K562 (cell line): Measurements from ENCODE around the gene GARIN1A. TPM values are rescaled to one million over a fixed set of nuclear protein-coding genes. Genes with fewer than 3 reads are reported as not detected.

ENCODE experiments used
- ATAC-seq: fragments of 200-7000 bp; cut with Tn5 transposase; 3 replicates; pipeline ENCODE4 v1.9.1; 2020; ENCODE audit warnings: moderate library complexity
- BruUV-seq: library from RNA; stranded (reverse); fragments of 400-500 nt; replicated peaks from 2 replicates; lab custom pipeline; 2021; lab: Mats Ljungman, UMichigan
- CTCF ChIA-PET: fragments of 300-600 bp; formaldehyde crosslinking; extraction: SDS; loops from one replicate; lab custom pipeline; 2021; ENCODE audit warnings: low intra/inter-chr PET ratio; lab: Yijun Ruan, JAX
- POLR2A ChIA-PET: fragments of 300-600, 350-650 bp; sonication (Branson Sonifier 250); formaldehyde crosslinking; extraction: SDS; loops from one replicate; lab custom pipeline; 2021; ENCODE audit warnings: antibody characterized with exemption, inconsistent platforms; lab: Yijun Ruan, JAX
- DNase-seq, 4 experiments: peaks; one replicate each; pipeline versions ENCODE4 v3.0.0 to v3.0.0-alpha.2; 2011 to 2018; ENCODE audit warnings: low spot score in 3 of 4, mixed read lengths in 3 of 4; ENCODE audit errors: extremely low read depth in 1 of 4
- FAIRE-seq: peaks from 2 replicates; lab custom pipeline; 2011; peaks lifted over from hg19 to GRCh38; lab: Jason Lieb, UNC
- H2AFZ ChIP-seq: 2 replicates; pipeline ENCODE4 v1.6.0; 2011; ENCODE audit warnings: low read depth, low read length, control low read depth, inconsistent platforms
- H3K27ac ChIP-seq: fragments of 200-600 bp; 3 replicates; pipeline ENCODE4 v1.8.0; 2011; ENCODE audit warnings: low read depth, mild to moderate bottlenecking, control low read depth, inconsistent platforms, low read length, moderate library complexity, mixed read lengths; ENCODE audit errors: extremely low read depth
- H3K27me3 ChIP-seq, 2 experiments: fragments of 300-600 bp in 1 of 2; 2 replicates in 1 of 2; 3 replicates in 1 of 2; pipeline versions ENCODE4 v1.6.0 to v1.8.0; 2011; ENCODE audit warnings: inconsistent platforms in 2 of 2, low read length in 2 of 2, mild to moderate bottlenecking in 1 of 2, mixed read lengths in 1 of 2, moderate library complexity in 1 of 2; ENCODE audit not compliant: control insufficient read depth in 2 of 2, insufficient read depth in 2 of 2
- H3K36me3 ChIP-seq: fragments of 300-600 bp; 3 replicates; pipeline ENCODE4 v1.8.0; 2011; ENCODE audit warnings: mild to moderate bottlenecking, low read length, inconsistent platforms; ENCODE audit not compliant: control insufficient read depth, insufficient read depth
- H3K4me1 ChIP-seq, 2 experiments: fragments of 200-600 bp in 1 of 2; replicated peaks in 1 of 2; 2 replicates in 1 of 2; 3 replicates in 1 of 2; pipeline versions ENCODE4 v1.5.1 to v1.8.0; 2011; ENCODE audit warnings: inconsistent platforms in 2 of 2, low read length in 2 of 2, mild to moderate bottlenecking in 1 of 2, mixed read lengths in 1 of 2, moderate library complexity in 1 of 2; ENCODE audit not compliant: control insufficient read depth in 2 of 2, insufficient read depth in 2 of 2
- H3K4me2 ChIP-seq: 2 replicates; pipeline ENCODE4 v1.6.1; 2011; ENCODE audit warnings: low read length, control low read depth, inconsistent platforms, mixed read lengths; ENCODE audit not compliant: insufficient read depth
- H3K4me3 ChIP-seq: fragments of 200-600 bp; sonication (generic), shearing (Covaris generic); 2 replicates; pipeline ENCODE4 v1.5.1; 2016; ENCODE audit warnings: control low read depth, inconsistent platforms
- H3K79me2 ChIP-seq: fragments of 200-600 bp; 3 replicates; pipeline ENCODE4 v1.8.0; 2011; ENCODE audit warnings: low read length, inconsistent platforms; ENCODE audit not compliant: control insufficient read depth, insufficient read depth
- H3K9ac ChIP-seq, 2 experiments: 2 replicates each; pipeline versions ENCODE4 v1.6.0 to v1.6.1; 2011; ENCODE audit warnings: low read depth in 2 of 2, low read length in 2 of 2, control low read depth in 1 of 2, inconsistent platforms in 1 of 2, mild to moderate bottlenecking in 1 of 2, mixed read lengths in 1 of 2; ENCODE audit not compliant: insufficient read depth in 1 of 2
- H3K9me1 ChIP-seq: one replicate; pipeline ENCODE4 v1.6.0; 2011; ENCODE audit warnings: inconsistent platforms, mild to moderate bottlenecking, low read length, moderate library complexity; ENCODE audit not compliant: control insufficient read depth, insufficient read depth
- H3K9me3 ChIP-seq: replicated peaks from 2 replicates; pipeline ENCODE4 v1.5.1; 2011; ENCODE audit warnings: low read depth, low read length, inconsistent platforms; ENCODE audit not compliant: control insufficient read depth, insufficient read depth
- H4K20me1 ChIP-seq: replicated peaks from 2 replicates; pipeline ENCODE4 v1.6.1; 2011; ENCODE audit warnings: low read length, inconsistent platforms, mixed read lengths; ENCODE audit not compliant: control insufficient read depth, insufficient read depth
- ETS2 ChIP-seq: IDR thresholded peaks from 2 replicates; pipeline ENCODE4 v1.6.1; 2016; ENCODE audit warnings: borderline replicate concordance, missing genetic modification characterization, mild to moderate bottlenecking, moderate library complexity, missing compliant biosample characterization; ENCODE audit not compliant: poor library complexity, severe bottlenecking
- GTF2A2 ChIP-seq: IDR thresholded peaks from 2 replicates; pipeline ENCODE4 v1.6.1; 2016; ENCODE audit warnings: mild to moderate bottlenecking, missing genetic modification characterization, missing compliant biosample characterization
- KLF10 ChIP-seq: fragments of 250-450 bp; sonication (Bioruptor Pico); IDR thresholded peaks from 2 replicates; pipeline ENCODE4 v1.6.1; 2021; ENCODE audit warnings: matching md5 sums
- MYBL2 ChIP-seq, 2 experiments: fragments of 450-650 bp in 1 of 2; sonication (generic) in 1 of 2; formaldehyde crosslinking in 1 of 2; IDR thresholded peaks; 2 replicates each; pipeline versions ENCODE4 v1.6.1 to v1.8.1; 2017 to 2022; ENCODE audit warnings: borderline replicate concordance in 1 of 2, inconsistent platforms in 1 of 2, low read depth in 1 of 2, mild to moderate bottlenecking in 1 of 2, missing genetic modification reagents in 1 of 2, moderate library complexity in 1 of 2
- NR2C1 ChIP-seq, 2 experiments: fragments of 450-650 bp; IDR thresholded peaks; 2 replicates each; pipeline ENCODE4 v1.6.1; 2017; ENCODE audit warnings: mild to moderate bottlenecking in 2 of 2, antibody characterized with exemption in 1 of 2, inconsistent platforms in 1 of 2, missing compliant biosample characterization in 1 of 2, missing genetic modification characterization in 1 of 2
- NR2C2 ChIP-seq, 2 experiments: fragments of 200-800 bp in 1 of 2; sonication (Bioruptor generic) in 1 of 2; sonication (generic) in 1 of 2; formaldehyde crosslinking in 1 of 2; IDR thresholded peaks; 2 replicates each; pipeline versions ENCODE4 v1.6.1 to v1.8.0; 2016 to 2022; ENCODE audit warnings: mild to moderate bottlenecking in 1 of 2, missing compliant biosample characterization in 1 of 2, missing genetic modification characterization in 1 of 2, missing genetic modification reagents in 1 of 2
- RBM25 ChIP-seq: fragments of 200-400 bp; formaldehyde crosslinking; IDR thresholded peaks from 2 replicates; pipeline ENCODE4 v1.6.1; 2018; ENCODE audit warnings: low read length, low read depth, moderate library complexity; ENCODE audit not compliant: severe bottlenecking
- SRF ChIP-seq, 2 experiments: fragments of 250-450, 450-650 bp in 1 of 2; sonication (Bioruptor Pico) in 1 of 2; sonication (generic) in 1 of 2; formaldehyde crosslinking; IDR thresholded peaks; 2 replicates each; pipeline versions ENCODE4 v1.5.0 to v1.5.1; 2020 to 2022; ENCODE audit warnings: mild to moderate bottlenecking in 1 of 2, missing genetic modification reagents in 1 of 2
- ZNF444 ChIP-seq: fragments of 250-450 bp; sonication (Bioruptor Pico); IDR thresholded peaks from 2 replicates; pipeline ENCODE4 v1.4.0; 2020; ENCODE audit warnings: mild to moderate bottlenecking, moderate library complexity
- ZNF589 ChIP-seq: fragments of 200-800 bp; sonication (Bioruptor generic); IDR thresholded peaks from 2 replicates; pipeline ENCODE4 v1.6.1; 2016; ENCODE audit warnings: low read depth, missing genetic modification characterization, missing compliant biosample characterization
- ZNF655 ChIP-seq: fragments of 250-450 bp; sonication (Bioruptor Pico); IDR thresholded peaks from 2 replicates; pipeline ENCODE4 v1.5.0; 2021
- WGBS: fragments of 100-300 bp; shearing (Covaris generic); methylation state at CpG from one replicate; pipeline ENCODE4 v1.1.6; 2016; ENCODE audit warnings: low coverage, mixed read lengths; ENCODE audit not compliant: insufficient coverage; ENCODE audit errors: missing lambda C conversion rate; 5-methylcytosine and 5-hydroxymethylcytosine counted together
- in situ Hi-C: fragments of 300-500 bp; cut with MboI; formaldehyde crosslinking; loops from 4 replicates; pipeline ENCODE4 v1.15.0; 2018; ENCODE audit warnings: inconsistent platforms, mixed read lengths
- intact Hi-C: fragments of 100-400 bp; cut with micrococcal nuclease; formaldehyde crosslinking; loops from 2 replicates; pipeline ENCODE4 v1.14.2; 2022
- polyA plus RNA-seq, 8 experiments: library from polyadenylated mRNA; depleted of rRNA in 4 of 8; stranded (reverse) in 5 of 8; unstranded in 3 of 8; fragments of >200 nt; fragmentation: Nextera tagmentation in 2 of 8; fragmentation: Illumina TruSeq in 1 of 8; extraction: Ambion mirVana in 2 of 8; extraction: Trizol in 1 of 8; gene quantifications; 2 replicates each; pipeline versions ENCODE4 v1.2.1 to v1.2.3, GENCODE V29; 2011 to 2014; ENCODE audit warnings: inconsistent platforms in 1 of 8, missing spikeins in 1 of 8
- total RNA-seq, 7 experiments: library from RNA; depleted of rRNA in 6 of 7; stranded (reverse); fragments of >200 nt in 6 of 7; fragmentation: Illumina TruSeq in 2 of 7; extraction: Trizol in 2 of 7; gene quantifications; 2 replicates each; pipeline versions ENCODE4 v1.2.1 to v1.2.3, GENCODE V29; 2011 to 2021; ENCODE audit warnings: low replicate concordance in 1 of 7

GARIN1A gene
- total and polyA plus RNA-seq, 9 of the 15 experiments (the other 6 are each of a cell fraction or from before 2014, with no cell fraction given), result 0.01 to 0.41 (median 0.04) TPM; not detected in 3

GRCh38 chr7:128708824-128709223 is 36.7 kb downstream of the GARIN1A start:
- CTCF ChIA-PET, result no interaction called here
- TF ChIP-seq RBM25, result peak; percentile 11
- TF ChIP-seq NR2C2 (CRISPR knock-in tag; IDR thresholded peaks at IDR 0.05), result 0 out of 2 replicates have a peak, but pooled peaks have one; percentile 13
- peak; percentile 25; the same call in 1 of the 2 replicates for TF ChIP-seq NR2C2 (tag; IDR thresholded peaks at IDR 0.05)
- no peak for TF ChIP-seq ZNF589 (CRISPR knock-in tag)
- TF ChIP-seq GTF2A2 (tag), result no peak
- no peak for TF ChIP-seq KLF10
- peak in 1 of 2 experiments; percentile 87; a peak in 2 of 4 replicates for TF ChIP-seq SRF (CRISPR knock-in tag; IDR thresholded peaks at IDR 0.05)
- peak; percentile 33; the same call in 1 of the 2 replicates for TF ChIP-seq MYBL2 (IDR thresholded peaks at IDR 0.05; ENCODE audit: low read depth)
- no peak for TF ChIP-seq MYBL2 (CRISPR knock-in tag; IDR thresholded peaks at IDR 0.05; ENCODE audit: borderline replicate concordance)
- peak; percentile 78 for TF ChIP-seq NR2C1 (IDR thresholded peaks at IDR 0.05)
- peak; percentile 46; the same call in 1 of the 2 replicates for TF ChIP-seq NR2C1 (tag; IDR thresholded peaks at IDR 0.05)
- TF ChIP-seq ZNF444, result no peak
- TF ChIP-seq ETS2 (tag), result no peak
- TF ChIP-seq ZNF655 (CRISPR knock-in tag), result no peak
- Histone ChIP-seq H3K27me3 (peaks cover 17% of the 10 kb centered on the region in 2 experiments; a peak in 4 of 5 replicates), H3K4me2 (no peak overlapping the region), H3K79me2 (no peaks in the 10 kb centered on the region), H3K4me1 (peaks cover 0 to 12% of the 10 kb centered on the region in 2 experiments; a peak in 2 of 5 replicates), H3K9me1 (no peaks in the 10 kb centered on the region), H3K4me3 (no peak overlapping the region), H4K20me1 (no peaks in the 10 kb centered on the region), H3K9ac (no peak overlapping the region), H3K9me3 (no peaks in the 10 kb centered on the region), H2AFZ (no peak overlapping the region), H3K27ac (no peak overlapping the region), H3K36me3 (no peaks in the 10 kb centered on the region)
- 8% methylated on average over 3 of the region's 3 CpGs for WGBS
- no peak for FAIRE-seq
- peak; percentile 35; the same call in 1 of the 3 replicates for ATAC-seq
- peak in 2 of 4 experiments; percentile 72 to 77 for DNase-seq
- POLR2A ChIA-PET, result interaction anchor here (0.7 to 4.5 kb wide), 9 partner anchors 10 to 353 kb away, joined by 3 to 24 read pairs (median 5); partner anchors contain the start of gene CALU
- in situ Hi-C loops (no loop called here), intact Hi-C loops (no loop called here)
- no TSS peak for BruUV-seq
